ENCODE results near the gene FXYD1.

- TF ChIP-seq, protein P1, sequence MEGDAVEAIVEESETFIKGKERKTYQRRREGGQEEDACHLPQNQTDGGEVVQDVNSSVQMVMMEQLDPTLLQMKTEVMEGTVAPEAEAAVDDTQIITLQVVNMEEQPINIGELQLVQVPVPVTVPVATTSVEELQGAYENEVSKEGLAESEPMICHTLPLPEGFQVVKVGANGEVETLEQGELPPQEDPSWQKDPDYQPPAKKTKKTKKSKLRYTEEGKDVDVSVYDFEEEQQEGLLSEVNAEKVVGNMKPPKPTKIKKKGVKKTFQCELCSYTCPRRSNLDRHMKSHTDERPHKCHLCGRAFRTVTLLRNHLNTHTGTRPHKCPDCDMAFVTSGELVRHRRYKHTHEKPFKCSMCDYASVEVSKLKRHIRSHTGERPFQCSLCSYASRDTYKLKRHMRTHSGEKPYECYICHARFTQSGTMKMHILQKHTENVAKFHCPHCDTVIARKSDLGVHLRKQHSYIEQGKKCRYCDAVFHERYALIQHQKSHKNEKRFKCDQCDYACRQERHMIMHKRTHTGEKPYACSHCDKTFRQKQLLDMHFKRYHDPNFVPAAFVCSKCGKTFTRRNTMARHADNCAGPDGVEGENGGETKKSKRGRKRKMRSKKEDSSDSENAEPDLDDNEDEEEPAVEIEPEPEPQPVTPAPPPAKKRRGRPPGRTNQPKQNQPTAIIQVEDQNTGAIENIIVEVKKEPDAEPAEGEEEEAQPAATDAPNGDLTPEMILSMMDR (conservative IDR thresholded peaks at IDR 0.05; ENCODE audit: low read depth in 2 of 2), result no peak
- TF ChIP-seq EZH2phosphoT487 (IDR thresholded peaks at IDR 0.05; ENCODE audit: unreplicated experiment) (no peak), REST (IDR thresholded peaks at IDR 0.05; ENCODE audit: unreplicated experiment) (no peak), EZH2 (IDR thresholded peaks at IDR 0.05; ENCODE audit: low read depth, unreplicated experiment) (no peak), POLR2AphosphoS5 (IDR thresholded peaks at IDR 0.05; ENCODE audit: low read depth) (no peak), CREB1 (CRISPR knock-in tag; IDR thresholded peaks at IDR 0.05; ENCODE audit: low read depth) (no peak), NANOG (IDR thresholded peaks at IDR 0.05; ENCODE audit: borderline replicate concordance) (no peak), JUNB (IDR thresholded peaks at IDR 0.05; ENCODE audit: unreplicated experiment) (no peak), ZNF114 (CRISPR knock-in tag; IDR thresholded peaks at IDR 0.05) (no peak)
- TF ChIP-seq, protein P2, sequence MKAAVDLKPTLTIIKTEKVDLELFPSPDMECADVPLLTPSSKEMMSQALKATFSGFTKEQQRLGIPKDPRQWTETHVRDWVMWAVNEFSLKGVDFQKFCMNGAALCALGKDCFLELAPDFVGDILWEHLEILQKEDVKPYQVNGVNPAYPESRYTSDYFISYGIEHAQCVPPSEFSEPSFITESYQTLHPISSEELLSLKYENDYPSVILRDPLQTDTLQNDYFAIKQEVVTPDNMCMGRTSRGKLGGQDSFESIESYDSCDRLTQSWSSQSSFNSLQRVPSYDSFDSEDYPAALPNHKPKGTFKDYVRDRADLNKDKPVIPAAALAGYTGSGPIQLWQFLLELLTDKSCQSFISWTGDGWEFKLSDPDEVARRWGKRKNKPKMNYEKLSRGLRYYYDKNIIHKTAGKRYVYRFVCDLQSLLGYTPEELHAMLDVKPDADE (IDR thresholded peaks at IDR 0.05), result no peak
Measured at GRCh38 chr19:35106291-35106583, 32.4 kb upstream of the FXYD1 start.
